Thoracic aorta (tissue), 2 donors: ENCODE results near the gene DTNB. TPM values are rescaled to one million over a fixed set of nuclear protein-coding genes. Genes with fewer than 3 reads are reported as not detected.

ENCODE experiments used
- ATAC-seq: fragments of 150-250 bp; one replicate; pipeline ENCODE4 v1.8.0; 2017; ENCODE audit warnings: low read depth; ENCODE audit not compliant: insufficient number of reproducible peaks, low FRiP score
- DNase-seq: peaks from one replicate; pipeline ENCODE4 v3.0.0-alpha.2; 2020; ENCODE audit warnings: low spot score
- H3K27ac ChIP-seq, 2 donors: fragments of 200-600 bp; sonication (generic); 1 replicate in 1 of 2; 2 replicates in 1 of 2; pipeline ENCODE4 v1.5.1; 2016; ENCODE audit warnings: mild to moderate bottlenecking in 2 of 2, moderate library complexity in 2 of 2
- H3K27me3 ChIP-seq: fragments of 200-600 bp; sonication (generic); replicated peaks from 2 replicates; pipeline ENCODE4 v1.6.0; 2016; ENCODE audit warnings: mild to moderate bottlenecking; ENCODE audit not compliant: insufficient read depth
- H3K36me3 ChIP-seq: fragments of 200-600 bp; sonication (generic); one replicate; pipeline ENCODE4 v1.5.1; 2016
- H3K4me1 ChIP-seq, 2 donors: fragments of 200-600 bp; sonication (generic); 1 replicate in 1 of 2; 2 replicates in 1 of 2; pipeline versions ENCODE4 v1.5.1 to v1.6.0; 2016; ENCODE audit warnings: low read depth in 2 of 2, mild to moderate bottlenecking in 1 of 2; ENCODE audit not compliant: control insufficient read depth in 1 of 2
- H3K4me3 ChIP-seq: fragments of 200-600 bp; sonication (generic); 2 replicates; pipeline ENCODE4 v1.5.1; 2016; ENCODE audit warnings: mild to moderate bottlenecking
- H3K9me3 ChIP-seq: fragments of 200-600 bp; sonication (generic); 2 replicates; pipeline ENCODE4 v1.5.1; 2016
- total RNA-seq, 2 donors: library from RNA; depleted of rRNA; stranded (reverse); fragments of >200 nt; gene quantifications; one replicate each; pipeline versions ENCODE4 v1.1.0 to v1.2.3, GENCODE V29; 2016
- TF ChIP-seq, protein P1 (sequence below): fragments of 200-600 bp; sonication (generic); IDR thresholded peaks from one replicate; pipeline ENCODE4 v1.5.1; 2019; ENCODE audit warnings: antibody characterized with exemption

Gene DTNB
- total RNA-seq, 2 donors from 2014 or later = 16.3 to 76.2 TPM

DNA sequence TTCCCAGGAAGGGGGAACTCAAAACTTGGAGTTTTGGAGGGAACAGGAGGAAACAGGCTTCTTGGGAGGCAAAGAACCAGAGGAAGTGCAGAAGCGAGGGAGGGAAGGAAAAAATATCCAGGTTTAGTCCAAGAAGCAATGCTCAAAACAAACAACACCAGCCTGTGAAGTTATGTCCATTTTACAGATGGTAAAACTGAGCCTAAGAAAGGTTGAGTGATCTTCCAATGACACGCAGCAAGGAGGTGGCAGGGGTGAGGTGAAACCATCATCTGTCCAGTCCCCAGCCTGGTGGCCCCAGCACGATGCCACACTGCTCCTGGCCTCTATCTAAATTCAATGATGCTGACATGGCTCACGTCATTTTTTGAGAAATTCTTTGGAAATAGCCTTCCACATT, 342.4 kb downstream of the DTNB start:
- DNase-seq (no peak), ATAC-seq (no peak)
- Histone ChIP-seq H3K4me3 (no peak overlapping the region), H3K4me1 (peaks cover 7 to 58% of the 10 kb centered on the region in 2 donors), H3K36me3 (no peaks in the 10 kb centered on the region), H3K9me3 (no peaks in the 10 kb centered on the region), H3K27ac (no peak overlapping the region), H3K27me3 (no peaks in the 10 kb centered on the region)
- TF ChIP-seq, protein P1, sequence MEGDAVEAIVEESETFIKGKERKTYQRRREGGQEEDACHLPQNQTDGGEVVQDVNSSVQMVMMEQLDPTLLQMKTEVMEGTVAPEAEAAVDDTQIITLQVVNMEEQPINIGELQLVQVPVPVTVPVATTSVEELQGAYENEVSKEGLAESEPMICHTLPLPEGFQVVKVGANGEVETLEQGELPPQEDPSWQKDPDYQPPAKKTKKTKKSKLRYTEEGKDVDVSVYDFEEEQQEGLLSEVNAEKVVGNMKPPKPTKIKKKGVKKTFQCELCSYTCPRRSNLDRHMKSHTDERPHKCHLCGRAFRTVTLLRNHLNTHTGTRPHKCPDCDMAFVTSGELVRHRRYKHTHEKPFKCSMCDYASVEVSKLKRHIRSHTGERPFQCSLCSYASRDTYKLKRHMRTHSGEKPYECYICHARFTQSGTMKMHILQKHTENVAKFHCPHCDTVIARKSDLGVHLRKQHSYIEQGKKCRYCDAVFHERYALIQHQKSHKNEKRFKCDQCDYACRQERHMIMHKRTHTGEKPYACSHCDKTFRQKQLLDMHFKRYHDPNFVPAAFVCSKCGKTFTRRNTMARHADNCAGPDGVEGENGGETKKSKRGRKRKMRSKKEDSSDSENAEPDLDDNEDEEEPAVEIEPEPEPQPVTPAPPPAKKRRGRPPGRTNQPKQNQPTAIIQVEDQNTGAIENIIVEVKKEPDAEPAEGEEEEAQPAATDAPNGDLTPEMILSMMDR = no peak

DNA sequence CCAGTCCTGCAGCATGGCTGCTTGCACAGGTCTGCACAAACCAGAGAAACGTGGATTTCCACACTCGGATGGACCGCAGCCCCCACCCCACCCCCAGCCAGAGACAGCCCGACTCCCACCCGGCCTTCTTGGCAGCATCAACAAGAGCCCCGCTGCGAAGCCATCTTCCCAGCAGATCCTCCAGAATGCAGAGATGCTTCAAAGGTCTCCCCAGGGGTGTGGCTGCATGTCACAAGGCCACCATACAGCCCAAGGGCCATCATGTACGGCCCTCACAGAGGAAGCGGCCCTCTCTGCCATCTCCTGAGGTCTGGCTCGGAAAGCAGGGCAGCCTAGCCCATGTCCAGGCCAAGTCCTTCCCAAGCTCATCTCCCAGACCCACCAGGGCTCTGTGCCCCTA, 343.1 kb downstream of the DTNB start:
- H3K4me1 ChIP-seq = peaks cover 13 to 59% of the 10 kb centered on the region in 2 donors
- no peak for ATAC-seq
- TF ChIP-seq, protein P1 = no peak
- H3K4me3 ChIP-seq = no peak overlapping the region
- no peak overlapping the region for H3K27ac ChIP-seq
- no peaks in the 10 kb centered on the region for H3K27me3 ChIP-seq
- no peaks in the 10 kb centered on the region for H3K9me3 ChIP-seq
- no peak for DNase-seq
- H3K36me3 ChIP-seq = no peaks in the 10 kb centered on the region

DNA sequence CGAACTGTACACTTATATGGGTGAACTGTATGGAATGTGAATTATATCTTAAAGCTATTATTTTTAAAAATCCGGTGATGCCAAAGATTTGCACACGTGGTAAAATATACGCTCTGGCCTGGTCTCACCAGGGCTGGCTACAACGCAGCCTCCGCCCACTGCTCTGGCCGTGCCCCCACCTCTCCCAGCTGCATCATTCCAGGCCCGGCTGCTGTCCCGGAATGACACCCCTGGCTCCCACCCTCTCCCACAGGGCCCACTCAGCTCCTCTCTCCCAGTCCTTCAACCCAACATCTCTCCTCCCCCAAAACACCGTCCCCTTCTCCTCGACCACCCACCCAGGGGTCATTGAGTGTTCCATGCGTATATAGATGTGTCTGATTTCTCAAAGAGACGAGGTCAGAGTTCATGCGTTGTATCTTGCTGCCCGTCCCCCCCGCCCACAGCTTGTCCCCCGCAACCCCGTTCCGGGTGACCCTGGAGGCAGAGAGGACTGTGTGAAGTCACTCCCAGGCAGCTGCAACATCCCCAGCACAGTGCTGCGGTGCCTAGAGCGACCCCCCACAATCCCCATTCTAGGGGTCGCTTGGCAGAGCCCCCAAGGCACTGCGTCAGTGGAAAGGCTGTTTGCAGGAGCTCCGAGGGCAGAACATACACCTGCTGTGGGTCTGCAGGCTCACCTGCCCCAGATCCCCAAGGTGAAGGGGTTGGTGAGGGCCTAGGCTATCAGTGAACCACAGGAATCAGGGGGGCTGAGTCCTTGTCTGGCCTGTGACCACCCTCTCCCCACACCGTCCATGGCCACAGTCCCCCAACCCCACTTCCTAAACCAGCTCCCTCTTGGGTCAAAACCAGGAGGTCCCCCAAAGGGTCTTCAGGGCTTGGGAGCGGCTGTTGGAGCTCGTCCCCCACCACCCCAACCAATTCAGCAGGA, 345.0 kb downstream of the DTNB start:
- no peak for ATAC-seq
- no peaks in the 10 kb centered on the region for H3K36me3 ChIP-seq
- no peaks in the 10 kb centered on the region for H3K27me3 ChIP-seq
- H3K4me3 ChIP-seq = no peak overlapping the region
- TF ChIP-seq, protein P1 = no peak
- peak overlapping the region; percentile 18 to 31 for H3K27ac ChIP-seq
- H3K9me3 ChIP-seq = no peaks in the 10 kb centered on the region
- H3K4me1 ChIP-seq = peaks cover 20 to 71% of the 10 kb centered on the region in 2 donors
- no peak for DNase-seq

Other genes with a start within 250 kb of the DTNB start
- gene ASXL2, start 204.9 kb upstream of the DTNB start, total RNA-seq = 10 to 100 TPM; 14.5 to 15.6 TPM